Rectal smooth muscle tissue (tissue), 1 donor: ENCODE measurements around the gene PTDSS2.
A peak's percentile ranks its signal among the peaks of the same experiment; 100 is the strongest.
"Not testable (repeated sequence)": the region's sequence is repeated elsewhere in the genome, so short reads cannot be mapped to it uniquely, and the experiment has no call there.

Experiments used
- H3K27ac ChIP-seq: one replicate; pipeline ENCODE4 v1.7.0; 2013; ENCODE audit warnings: low read depth, low read length, inconsistent platforms
- H3K27me3 ChIP-seq: one replicate; pipeline ENCODE4 v1.7.0; 2013; ENCODE audit warnings: low read length; ENCODE audit not compliant: control insufficient read depth, insufficient read depth
- H3K36me3 ChIP-seq: one replicate; pipeline ENCODE4 v1.7.0; 2013; ENCODE audit warnings: low read length; ENCODE audit not compliant: control insufficient read depth, insufficient read depth
- H3K4me1 ChIP-seq: one replicate; pipeline ENCODE4 v1.7.0; 2013; ENCODE audit warnings: low read length; ENCODE audit not compliant: control insufficient read depth, insufficient read depth
- H3K4me3 ChIP-seq: one replicate; pipeline ENCODE4 v1.7.0; 2013; ENCODE audit warnings: low read length
- H3K9ac ChIP-seq: one replicate; pipeline ENCODE4 v1.7.0; 2013; ENCODE audit warnings: low read length

Gene PTDSS2

GRCh38 chr11:449889-450808, at the start of gene PTDSS2:
Gene PTDSS2 (plus strand): TSS chr11:450279. CDS start chr11:450456, 177 bp downstream.
- H3K4me3 ChIP-seq = peak within 1 kb of the TSS; percentile 85
- H3K27ac ChIP-seq = peak within 1 kb of the TSS; percentile 85
- H3K27me3 ChIP-seq = no peaks in the 10 kb centered on the region
- peak within 1 kb of the TSS; percentile 71 for H3K9ac ChIP-seq
- H3K36me3 ChIP-seq = no peaks in the 10 kb centered on the region
- peaks cover 12% of the 10 kb centered on the region for H3K4me1 ChIP-seq

GRCh38 chr11:401196-401595, 48.9 kb upstream of the PTDSS2 start:
- not testable (repeated sequence) for H3K4me1 ChIP-seq, H3K4me3 ChIP-seq, H3K27me3 ChIP-seq, H3K27ac ChIP-seq, H3K9ac ChIP-seq, H3K36me3 ChIP-seq

- peaks cover 4% of the 10 kb centered on the region for H3K4me1 ChIP-seq
- peaks cover 7% of the 10 kb centered on the region for H3K27me3 ChIP-seq
- H3K4me3 ChIP-seq = no peak overlapping the region
- H3K36me3 ChIP-seq = no peaks in the 10 kb centered on the region
- no peak overlapping the region for H3K27ac ChIP-seq
- no peak overlapping the region for H3K9ac ChIP-seq
Measured at GRCh38 chr11:403021-403760, 46.9 kb upstream of the PTDSS2 start.

GRCh38 chr11:403761-404431, 46.2 kb upstream of the PTDSS2 start:
- peaks cover 6% of the 10 kb centered on the region for H3K27me3 ChIP-seq

GRCh38 chr11:404551-405264, 45.4 kb upstream of the PTDSS2 start:
- Histone ChIP-seq H3K4me1 (peaks cover 4% of the 10 kb centered on the region), H3K9ac (no peak overlapping the region), H3K4me3 (no peak overlapping the region), H3K27me3 (peaks cover 6% of the 10 kb centered on the region), H3K36me3 (no peaks in the 10 kb centered on the region), H3K27ac (no peak overlapping the region)

More at GRCh38 chr11:403761-404431, 46.2 kb upstream of the PTDSS2 start:
- Histone ChIP-seq H3K9ac (no peak overlapping the region), H3K4me3 (no peak overlapping the region), H3K4me1 (peaks cover 4% of the 10 kb centered on the region), H3K36me3 (no peaks in the 10 kb centered on the region), H3K27ac (no peak overlapping the region)

GRCh38 chr11:405323-405953, 44.6 kb upstream of the PTDSS2 start:
- H3K27me3 ChIP-seq = peaks cover 2% of the 10 kb centered on the region
- H3K36me3 ChIP-seq = no peaks in the 10 kb centered on the region
- H3K27ac ChIP-seq = no peak overlapping the region
- no peak overlapping the region for H3K4me3 ChIP-seq
- H3K9ac ChIP-seq = no peak overlapping the region
- H3K4me1 ChIP-seq = peaks cover 4% of the 10 kb centered on the region

- peaks cover 4% of the 10 kb centered on the region for H3K4me1 ChIP-seq
- H3K27ac ChIP-seq = peak overlapping the region; percentile 51
- peak overlapping the region; percentile 71 for H3K4me3 ChIP-seq
- H3K9ac ChIP-seq = no peak overlapping the region
- H3K27me3 ChIP-seq = peaks cover 2% of the 10 kb centered on the region
- H3K36me3 ChIP-seq = no peaks in the 10 kb centered on the region
Measured at GRCh38 chr11:405954-406795, 43.9 kb upstream of the PTDSS2 start.

GRCh38 chr11:406796-407650, 43.1 kb upstream of the PTDSS2 start:
- peak overlapping the region; percentile 71 for H3K4me3 ChIP-seq
- peak overlapping the region; percentile 51 for H3K27ac ChIP-seq
- peaks cover 2% of the 10 kb centered on the region for H3K27me3 ChIP-seq
- H3K9ac ChIP-seq = no peak overlapping the region
- H3K36me3 ChIP-seq = no peaks in the 10 kb centered on the region
- peaks cover 4% of the 10 kb centered on the region for H3K4me1 ChIP-seq

- H3K27ac ChIP-seq = no peak overlapping the region
- peaks cover 2% of the 10 kb centered on the region for H3K27me3 ChIP-seq
- H3K4me1 ChIP-seq = peaks cover 4% of the 10 kb centered on the region
- H3K36me3 ChIP-seq = no peaks in the 10 kb centered on the region
- no peak overlapping the region for H3K9ac ChIP-seq
- peak overlapping the region; percentile 45 for H3K4me3 ChIP-seq
Measured at GRCh38 chr11:407651-408123, 42.4 kb upstream of the PTDSS2 start.

GRCh38 chr11:408154-409007, 41.7 kb upstream of the PTDSS2 start:
- Histone ChIP-seq H3K27me3 (peaks cover 2% of the 10 kb centered on the region), H3K4me3 (no peak overlapping the region), H3K27ac (no peak overlapping the region), H3K36me3 (no peaks in the 10 kb centered on the region), H3K9ac (no peak overlapping the region), H3K4me1 (peaks cover 4% of the 10 kb centered on the region)
